ENCODE data around the gene SVOPL.
A peak's percentile ranks its signal among the peaks of the same experiment; 100 is the strongest.
"Not testable (repeated sequence)": the region's sequence is repeated elsewhere in the genome, so short reads cannot be mapped to it uniquely, and the experiment has no call there.

Gene SVOPL

DNA sequence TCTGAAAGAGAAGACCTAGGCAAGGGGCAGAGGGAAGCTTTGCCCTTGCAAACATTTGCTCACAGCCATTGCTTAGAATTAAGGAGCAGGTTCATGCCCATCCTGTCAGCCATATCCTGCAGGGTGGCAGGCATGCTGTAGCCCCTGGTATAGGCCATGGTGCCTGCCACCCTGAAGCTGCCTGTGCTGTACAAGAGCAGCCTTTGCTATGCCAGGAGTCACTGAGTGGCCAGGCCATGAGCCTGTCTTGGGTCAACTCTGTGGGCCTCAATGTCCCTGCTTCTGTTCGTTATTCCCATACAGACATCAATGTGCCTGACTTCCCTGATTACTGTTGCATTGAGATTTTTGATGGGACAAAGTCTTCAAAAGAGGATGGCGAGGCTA, 368 bp upstream of the SVOPL start:
- DNase-seq (ENCODE audit: low spot score), result no peak

DNA sequence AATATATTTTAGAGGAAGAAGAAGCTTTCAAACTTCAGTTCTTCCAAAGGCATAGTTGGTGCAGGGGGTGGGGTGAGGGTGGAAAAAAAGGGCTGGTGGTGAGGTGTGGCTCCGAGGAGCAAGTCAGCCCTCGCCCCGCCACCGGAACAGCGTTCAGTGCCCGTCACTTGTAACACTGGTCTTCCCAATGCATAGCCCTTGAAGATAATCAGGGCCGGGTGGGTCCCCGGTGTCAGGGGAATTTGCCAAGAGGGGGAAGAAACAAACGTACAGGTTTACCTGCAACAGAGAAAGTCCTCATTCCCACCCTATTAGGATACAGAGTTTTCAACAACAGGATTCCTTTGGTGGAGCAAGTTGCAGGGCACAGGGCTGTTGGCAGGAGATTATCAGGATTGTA, 1.5 kb downstream of the SVOPL start:
- no peak for DNase-seq (ENCODE audit: low spot score)

DNA sequence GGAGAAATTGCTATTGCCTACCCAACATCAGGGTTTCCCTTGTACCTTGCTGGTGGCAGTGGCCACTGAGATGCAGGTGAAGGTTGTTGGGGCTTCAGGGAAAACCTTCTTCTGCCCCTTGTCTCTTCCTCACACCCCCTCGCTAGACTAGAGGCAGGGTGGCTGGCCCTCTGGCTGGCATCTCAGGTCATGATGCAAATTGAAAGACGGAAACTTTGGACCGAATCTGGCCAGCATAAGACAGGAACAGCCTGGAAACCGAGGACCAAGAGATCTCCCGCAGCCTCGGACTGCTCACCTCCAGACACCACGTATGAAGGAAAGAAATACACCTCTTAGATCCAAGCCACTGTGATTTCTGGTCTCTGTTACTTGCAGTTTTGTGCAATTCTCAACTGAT, 2.9 kb downstream of the SVOPL start:
- DNase-seq (ENCODE audit: low spot score), result no peak

DNA sequence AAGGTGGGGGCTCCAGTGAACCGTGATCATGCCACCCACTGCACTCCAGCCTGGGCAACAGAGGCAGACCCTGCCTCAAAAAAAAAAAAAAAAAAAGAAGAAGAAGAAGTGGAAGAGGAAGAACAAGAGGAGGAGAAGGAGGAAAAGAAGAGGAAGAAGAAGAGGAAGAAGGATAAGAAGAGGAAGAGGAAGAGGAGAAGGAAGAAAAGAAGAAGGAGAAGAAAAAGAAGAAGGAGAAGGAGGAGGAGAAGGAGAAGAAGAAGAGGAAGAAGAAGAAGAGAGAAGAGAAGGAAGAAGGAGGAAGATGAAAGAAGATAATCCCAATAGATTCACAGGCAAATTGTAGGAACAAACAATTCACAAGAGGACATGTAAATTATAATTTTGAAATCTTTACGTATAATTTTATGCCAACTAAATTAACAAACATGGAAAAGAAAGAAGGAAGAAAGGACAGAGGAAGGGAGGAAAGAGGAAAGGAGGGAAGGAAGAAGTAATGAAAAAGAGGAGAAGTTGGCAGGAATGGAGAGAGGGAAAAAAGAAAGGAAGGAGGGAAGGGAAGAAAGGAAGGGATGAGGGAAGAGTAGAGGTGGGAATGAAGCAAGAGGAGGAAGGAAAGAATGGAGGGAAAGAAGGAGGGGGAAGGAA, 3.5 kb downstream of the SVOPL start:
- no peak for DNase-seq (ENCODE audit: low spot score)

DNA sequence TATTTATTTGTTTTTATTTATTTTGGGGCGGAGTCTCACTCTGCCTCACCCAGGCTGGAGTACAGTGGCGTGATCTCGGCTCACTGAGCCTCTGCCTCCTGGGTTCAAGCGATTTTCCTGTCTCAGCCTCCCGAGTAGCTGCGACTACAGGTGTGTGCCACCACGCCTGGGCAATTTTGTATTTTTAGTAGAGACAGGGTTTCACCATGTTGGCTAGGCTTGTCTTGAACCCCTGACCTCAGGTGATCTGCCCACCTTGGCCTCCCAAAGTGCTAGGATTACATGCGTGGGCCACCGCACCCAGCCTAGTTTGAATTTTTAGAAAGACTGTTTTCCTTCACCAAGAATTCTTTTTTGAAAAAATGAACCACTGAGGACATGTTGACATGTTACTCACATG, 5.4 kb downstream of the SVOPL start:
- not testable (repeated sequence) for DNase-seq (ENCODE audit: low spot score)

DNA sequence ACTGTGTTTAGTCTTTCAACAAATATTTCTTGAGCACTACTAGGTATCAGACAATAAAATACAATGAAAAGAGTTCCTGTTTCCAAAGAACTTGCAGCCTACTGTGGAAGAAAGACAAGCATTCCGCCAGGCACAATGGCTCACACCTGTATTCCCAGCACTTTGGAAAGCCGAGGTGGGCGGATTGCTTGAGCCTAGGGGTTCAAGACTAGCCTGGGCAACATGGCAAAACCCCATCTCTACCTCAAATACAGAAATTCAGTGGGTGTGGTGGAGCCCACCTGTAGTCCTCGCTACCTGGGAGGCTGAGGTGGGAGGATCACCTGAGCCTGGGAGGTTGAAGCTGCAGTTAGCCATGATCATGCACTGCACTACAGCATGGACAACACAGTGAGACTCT, 6.1 kb downstream of the SVOPL start:
- DNase-seq (ENCODE audit: low spot score), result no peak

DNA sequence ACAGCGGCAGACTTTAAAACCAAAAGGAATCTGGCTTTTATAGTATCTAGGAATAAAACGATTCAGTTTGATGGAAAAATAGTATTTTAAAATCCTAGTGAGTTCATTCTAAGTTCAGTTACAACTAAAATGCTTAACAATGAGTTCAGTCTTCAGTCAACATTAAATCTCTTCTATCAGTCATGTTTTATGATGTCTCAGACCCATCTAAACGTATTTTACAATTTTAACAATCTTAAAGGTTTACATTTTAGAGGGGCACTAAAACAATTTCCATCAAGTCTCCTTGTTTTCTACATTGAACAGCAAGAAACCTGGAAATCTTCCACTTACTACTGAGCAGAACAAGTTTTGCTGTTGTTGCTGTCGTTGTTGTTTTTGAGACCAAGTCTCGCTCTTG, 10.0 kb downstream of the SVOPL start:
- no peak for DNase-seq (ENCODE audit: low spot score)

DNA sequence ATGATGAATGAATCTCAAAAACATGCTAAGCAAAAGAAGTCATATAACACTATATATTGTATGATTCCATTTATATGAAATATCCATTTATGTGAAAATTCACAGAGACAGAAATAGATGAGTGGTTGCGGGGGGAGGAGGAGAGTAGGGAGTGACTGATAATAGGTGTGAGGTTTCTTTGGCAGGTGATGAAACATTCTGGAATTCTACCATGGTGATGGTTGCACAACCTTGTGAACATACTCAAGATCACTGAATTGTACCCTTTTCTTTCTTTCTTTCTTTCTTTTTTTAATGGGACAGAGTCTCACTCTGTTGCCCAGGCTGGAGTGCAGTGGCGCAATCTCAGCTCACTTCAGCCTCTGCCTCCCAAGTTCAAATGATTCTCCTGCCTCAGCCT, 10.7 kb downstream of the SVOPL start:
- no peak for DNase-seq (ENCODE audit: low spot score)

DNA sequence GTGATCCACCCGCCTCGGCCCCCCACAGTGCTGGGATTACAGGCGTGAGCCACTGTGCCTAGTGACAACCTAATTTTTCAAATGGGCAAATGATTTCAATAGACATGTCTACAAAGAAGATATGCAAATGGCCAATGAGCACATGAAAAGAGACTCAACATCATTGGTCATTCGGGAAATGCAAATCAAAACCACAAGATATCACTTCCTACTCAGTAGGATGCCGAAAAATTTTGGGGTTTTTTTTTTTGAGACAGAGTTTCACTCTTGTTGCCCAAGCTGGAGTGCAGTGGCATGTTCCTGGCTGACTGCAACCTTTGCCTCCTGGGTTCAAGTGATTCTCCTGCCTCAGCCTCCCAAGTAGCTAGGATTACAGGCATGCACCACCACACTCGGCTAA, 13.1 kb downstream of the SVOPL start:
- DNase-seq (ENCODE audit: low spot score), result not testable (repeated sequence)

DNA sequence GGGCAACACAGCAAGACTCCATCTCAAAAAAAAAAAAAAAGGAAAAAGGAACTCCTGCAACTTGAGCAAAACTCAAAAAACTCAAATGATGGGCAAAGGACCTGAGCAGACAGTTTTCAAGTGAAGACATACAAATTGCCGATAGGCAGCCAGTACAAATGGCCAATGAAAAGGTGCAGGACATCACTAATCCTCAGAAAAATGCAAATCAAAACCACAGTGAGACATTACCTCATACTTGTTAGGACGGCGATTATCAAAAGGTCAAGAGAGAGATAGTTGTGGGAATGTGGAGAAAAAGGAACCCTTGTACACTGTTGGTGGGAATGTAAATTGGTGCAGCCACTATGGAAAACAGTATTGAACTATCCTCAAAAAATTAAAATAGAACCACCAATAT, 16.8 kb downstream of the SVOPL start:
- DNase-seq (ENCODE audit: low spot score), result no peak

DNA sequence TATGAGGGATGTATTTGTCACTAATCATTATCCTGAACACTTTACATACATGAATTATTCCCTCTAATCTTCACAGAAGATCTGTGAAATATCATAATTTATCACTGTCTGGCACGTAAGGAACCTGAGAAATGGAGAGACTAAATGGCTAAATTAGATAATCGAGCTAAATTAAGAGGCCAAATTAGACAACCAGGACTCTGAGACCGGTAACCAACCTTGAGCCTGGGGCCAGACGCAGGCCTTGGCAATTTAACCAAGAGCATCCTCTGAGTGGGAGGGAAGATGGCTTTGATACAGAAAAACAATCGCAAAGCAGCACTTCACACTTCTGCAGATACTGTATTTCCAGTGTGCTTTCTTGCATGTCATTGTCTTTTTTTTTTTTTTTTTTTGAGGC, 21.4 kb downstream of the SVOPL start:
- no peak for DNase-seq (ENCODE audit: low spot score)

DNA sequence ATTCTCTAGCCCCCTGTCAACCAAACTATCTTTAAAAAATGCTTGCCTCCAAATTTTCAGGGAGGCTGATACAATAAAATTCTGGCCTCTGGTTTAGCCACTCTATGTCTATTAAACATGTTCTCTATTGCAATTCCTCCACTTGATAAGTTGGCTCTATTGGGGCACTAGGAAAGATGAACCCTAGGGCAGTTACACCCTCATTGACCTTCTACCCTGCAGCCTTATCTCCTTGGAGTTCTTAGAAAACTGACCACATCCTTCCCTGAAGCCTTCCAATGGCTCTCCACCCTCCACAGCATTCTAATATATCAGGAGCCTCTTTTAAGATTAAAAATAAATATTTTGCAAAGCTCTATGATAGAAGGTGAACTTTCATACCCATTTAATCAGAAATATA, 30.6 kb downstream of the SVOPL start:
- no peak for DNase-seq (ENCODE audit: low spot score)

DNA sequence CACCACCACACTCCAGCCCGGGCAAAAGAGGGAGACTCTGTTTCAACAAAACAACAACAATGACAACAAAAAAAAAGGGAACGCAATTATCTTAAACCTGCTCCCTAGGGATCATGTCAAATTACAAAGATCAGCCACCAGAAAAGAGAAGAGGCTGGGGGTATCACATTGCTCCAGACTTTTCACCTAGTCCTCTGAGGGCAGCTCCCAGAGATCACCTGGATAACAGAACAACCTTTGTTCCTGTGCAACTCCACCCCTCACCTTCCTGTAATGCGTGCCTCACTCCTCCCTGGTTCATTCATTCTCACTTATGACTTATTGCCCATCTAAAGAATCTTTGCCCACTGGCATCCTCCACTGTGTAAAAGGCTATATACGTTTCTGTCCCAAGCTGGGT, 31.8 kb downstream of the SVOPL start:
- no peak for DNase-seq (ENCODE audit: low spot score)

DNA sequence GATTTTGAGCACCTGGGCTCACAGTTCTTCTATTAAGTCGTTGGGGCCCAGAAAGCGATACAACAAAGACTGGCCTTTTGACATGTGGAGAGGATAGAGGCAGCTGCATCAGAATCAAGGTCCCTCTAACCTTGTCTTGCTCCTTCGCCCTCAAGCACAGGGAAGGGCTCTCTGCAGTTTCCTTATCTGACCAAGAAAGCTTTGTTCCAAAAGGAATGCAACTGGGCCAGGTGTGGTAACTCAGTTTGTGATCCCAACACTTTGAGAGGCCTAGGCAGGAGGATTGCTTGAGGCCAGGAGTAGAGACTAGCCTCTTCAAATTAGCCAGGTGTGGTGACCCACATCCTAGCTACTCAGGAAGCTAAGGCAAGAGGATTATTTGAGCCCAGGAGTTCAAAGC, 32.2 kb downstream of the SVOPL start:
- DNase-seq (ENCODE audit: low spot score), result no peak

DNA sequence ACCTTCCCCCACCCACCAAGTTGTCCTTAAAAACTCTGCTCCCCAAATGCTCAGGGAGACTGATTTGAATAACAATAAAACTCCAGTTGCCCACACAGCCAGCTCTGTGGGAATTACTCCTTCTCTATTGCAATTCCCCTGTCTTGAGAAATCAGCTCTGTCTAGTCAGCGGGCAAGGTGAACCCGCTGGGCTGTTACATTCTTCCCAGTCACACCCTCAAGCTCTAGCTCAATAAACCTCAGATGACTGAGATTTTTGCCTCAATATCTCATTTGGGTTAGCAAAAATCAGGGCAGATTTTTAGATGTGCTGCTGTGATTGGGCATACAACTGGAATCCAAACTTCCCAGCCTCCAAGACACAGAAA, 32.9 kb downstream of the SVOPL start:
- DNase-seq (ENCODE audit: low spot score), result no peak

DNA sequence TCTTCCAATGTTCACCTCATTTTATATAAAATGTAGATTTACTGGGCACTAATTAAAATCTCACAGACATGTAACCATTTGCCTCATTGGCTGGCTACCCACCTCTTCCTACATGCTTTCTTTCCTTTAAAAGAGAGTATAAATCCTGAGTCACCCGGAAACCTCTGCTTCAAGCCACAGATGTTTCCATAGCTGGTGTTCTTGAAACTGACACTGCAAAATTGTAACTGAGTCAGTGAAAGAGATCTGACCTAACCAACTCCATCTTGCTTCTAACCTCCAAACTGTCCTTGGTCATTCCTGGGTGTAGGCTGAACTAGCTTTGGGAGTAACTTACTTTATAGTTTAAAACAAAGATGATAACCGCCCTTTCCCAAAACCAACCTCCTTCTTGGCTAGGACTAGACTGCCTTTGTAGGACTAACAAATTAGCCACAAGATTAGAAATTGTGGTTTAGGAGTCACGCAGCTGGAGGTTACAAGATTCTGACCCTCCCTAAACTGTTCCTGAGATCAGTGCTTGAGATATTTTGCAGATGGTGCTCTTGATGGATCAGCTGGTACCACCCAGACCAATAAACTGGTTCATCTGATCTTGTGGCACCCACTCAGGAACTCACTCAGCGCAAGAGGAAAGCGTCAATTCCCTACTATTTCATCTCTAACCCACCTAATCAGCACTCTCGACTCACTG, 33.5 kb downstream of the SVOPL start:
- DNase-seq (ENCODE audit: low spot score), result no peak

DNA sequence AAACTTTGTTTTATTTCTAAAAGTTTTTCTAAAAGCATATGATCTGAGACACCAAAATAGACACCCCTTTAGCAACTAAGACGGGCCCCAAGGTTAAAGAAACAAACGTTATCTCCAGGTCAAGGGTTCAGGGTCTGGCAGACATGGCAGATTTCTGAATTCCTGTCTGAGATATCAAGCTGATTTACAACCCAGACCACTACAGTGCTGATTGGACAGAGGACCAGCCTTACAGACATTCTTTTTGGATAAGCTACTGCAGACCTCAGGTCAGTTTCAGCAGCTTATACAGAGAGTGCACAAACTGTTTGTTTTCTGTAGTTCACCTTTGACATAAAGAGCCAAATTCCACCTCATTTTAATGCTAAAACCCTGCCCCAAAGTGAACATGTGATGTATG, 34.8 kb downstream of the SVOPL start:
- DNase-seq (ENCODE audit: low spot score), result no peak

DNA sequence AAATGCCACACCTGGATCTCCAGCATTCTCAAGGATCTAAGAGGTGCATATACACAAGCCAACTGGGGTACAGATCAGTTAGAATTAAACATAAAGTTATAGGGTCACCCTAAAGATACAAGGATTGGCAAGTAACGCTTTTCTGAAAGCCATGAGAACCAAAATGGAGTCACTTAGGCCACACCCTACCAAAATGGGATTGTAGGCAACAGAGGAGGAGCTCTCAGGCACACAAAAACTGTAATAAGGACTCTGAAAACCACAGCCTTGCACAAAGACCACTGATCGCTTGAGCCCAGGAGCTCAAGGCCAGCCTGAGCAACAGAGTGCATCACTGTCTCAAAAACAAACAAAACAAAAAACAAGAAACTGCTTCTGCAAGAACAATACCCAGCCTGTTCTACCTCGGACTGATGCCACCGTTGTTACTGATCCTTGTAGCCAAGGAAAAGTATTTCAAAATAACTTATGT, 35.5 kb downstream of the SVOPL start:
- no peak for DNase-seq (ENCODE audit: low spot score)

DNA sequence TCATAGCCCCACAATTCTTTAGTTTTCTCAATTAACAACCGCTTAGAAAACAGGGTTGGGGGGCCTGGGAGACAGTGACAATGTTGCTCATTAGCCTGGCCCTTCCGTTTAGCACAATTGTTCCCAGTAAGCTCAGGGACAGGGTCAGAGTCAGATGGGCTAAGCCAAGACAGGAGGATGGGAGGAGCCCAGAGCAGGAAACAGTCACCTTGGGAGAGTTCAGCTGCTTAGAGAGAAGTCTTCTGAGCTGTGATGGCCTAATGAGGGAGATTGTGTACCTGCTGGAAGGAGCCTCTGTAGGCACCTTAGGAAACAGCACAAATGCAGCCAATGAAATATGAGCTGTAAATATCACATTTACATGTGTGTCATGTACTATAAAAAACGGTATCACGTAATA, 35.9 kb downstream of the SVOPL start:
- no peak for DNase-seq (ENCODE audit: low spot score)

DNA sequence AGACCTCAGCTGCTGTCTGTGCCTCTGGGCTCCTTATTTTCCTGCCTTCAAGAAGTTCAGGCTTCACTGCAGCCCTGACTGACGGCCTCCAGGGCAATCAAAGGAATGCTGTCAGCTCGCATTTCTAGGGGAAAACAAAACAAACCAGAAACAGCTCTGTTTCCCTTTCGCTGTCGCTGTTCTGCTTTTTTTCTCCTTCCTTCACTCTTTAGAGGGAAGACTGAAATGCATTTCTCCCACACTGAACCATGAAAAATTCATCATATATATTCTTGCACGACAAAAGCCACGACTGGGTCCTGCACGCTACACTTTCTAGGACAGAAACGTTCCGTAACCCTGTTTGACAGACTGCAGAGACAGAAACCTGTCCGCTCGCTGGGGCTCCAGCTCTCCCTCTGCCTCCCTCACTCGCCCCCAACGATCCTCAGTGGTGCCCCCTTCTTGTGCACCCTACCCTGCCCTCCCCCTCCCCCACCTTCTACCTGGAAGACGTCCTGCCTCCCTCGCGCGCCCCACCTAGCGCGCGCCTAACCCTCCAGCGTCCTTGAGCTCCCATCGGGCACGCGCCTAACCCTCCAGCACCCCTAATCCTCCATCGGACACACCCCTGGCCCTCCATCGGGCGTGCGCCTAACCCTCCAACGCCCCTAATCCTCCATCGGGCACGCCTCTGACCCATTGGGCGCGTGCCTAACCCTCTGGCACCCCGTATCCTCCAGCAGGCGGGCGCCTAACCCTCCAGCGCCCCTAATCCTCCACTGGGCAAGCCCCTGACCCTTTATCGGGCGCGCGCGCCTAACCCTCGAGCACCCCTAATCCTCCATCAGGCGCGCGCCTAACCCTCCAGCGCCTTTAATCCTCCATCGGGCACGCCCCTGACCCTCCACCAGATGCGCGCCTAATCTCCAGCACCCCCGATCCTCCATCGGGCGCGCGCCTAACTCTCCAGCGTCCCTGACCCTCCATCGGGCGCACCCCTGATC, 37.1 kb downstream of the SVOPL start:
- peak; percentile 68 for DNase-seq (ENCODE audit: low spot score)

DNA sequence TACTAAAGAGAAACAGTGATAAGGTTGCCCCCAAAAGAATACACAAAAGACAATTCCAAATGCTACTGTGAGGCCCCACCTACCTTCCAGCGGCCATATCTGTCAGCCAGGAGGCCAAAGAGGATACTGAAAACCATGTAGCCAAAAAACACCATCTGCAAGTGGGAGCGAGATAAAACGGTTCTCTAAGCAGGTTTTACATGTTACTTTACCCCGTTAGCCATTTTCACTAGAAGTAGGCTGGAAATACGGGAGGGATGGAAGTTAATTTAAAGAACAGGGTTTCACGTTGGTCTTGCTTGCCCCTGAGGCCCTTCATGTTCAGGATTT, 38.2 kb downstream of the SVOPL start:
- DNase-seq (ENCODE audit: low spot score), result no peak

DNA sequence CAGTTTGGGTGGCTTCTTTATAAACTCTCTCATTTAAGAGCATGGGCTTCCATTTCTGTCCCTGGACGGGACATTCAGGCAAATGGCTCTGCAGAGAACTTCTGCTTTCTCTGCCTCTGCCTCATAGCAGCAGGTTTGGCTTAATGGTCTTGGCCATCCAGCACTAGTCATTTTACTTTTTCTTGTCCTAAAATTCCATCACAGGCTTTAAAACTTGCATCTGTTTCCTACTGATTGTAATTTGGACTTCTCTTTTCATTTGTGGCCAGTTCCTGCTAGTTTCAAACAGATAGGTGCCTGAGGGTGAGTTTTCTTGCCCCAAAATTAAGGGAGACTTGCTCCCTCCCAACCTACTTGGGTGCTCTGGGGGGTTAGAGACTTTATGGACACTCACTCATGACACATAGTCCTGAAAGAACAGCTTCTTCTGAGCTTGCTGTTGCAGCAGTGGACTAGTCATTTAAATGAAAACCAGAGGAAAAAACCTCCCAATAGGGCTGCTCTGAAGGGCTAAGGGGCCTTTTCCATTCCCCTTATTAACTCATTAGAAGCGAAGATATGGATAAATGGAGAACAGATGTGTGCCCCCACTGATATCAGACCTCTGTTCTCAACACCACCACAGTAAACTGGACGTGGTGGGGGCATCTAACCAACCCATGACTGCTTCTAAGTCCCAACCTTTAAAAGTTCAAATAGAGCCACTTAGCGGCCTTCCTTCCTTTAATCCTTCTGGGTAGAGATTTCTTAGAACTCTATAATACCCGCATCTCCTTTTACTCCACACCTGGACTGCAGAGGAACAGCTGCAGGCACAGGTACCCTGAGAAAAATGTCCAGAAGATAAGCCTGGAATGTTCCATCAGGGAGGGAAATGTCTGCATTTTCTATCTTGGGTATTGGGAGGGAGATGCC, 38.8 kb downstream of the SVOPL start:
- no peak for DNase-seq (ENCODE audit: low spot score)
